Measurements from ENCODE around the gene EIF4B.

GRCh38 chr12:53056901-53057300, 50.6 kb downstream of the EIF4B start:
- TF ChIP-seq EZH2 (IDR thresholded peaks at IDR 0.05; ENCODE audit: borderline replicate concordance, insufficient read depth, low read depth, low read length, poor library complexity, severe bottlenecking) = no peak
- no peak for TF ChIP-seq CTCF (IDR thresholded peaks at IDR 0.05)
